ENCODE results near the gene ANXA11.

GRCh38 chr10:80139265-80139664 is 66.1 kb downstream of the ANXA11 start:
- no peak for TF ChIP-seq POLR2AphosphoS5 (IDR thresholded peaks at IDR 0.05; ENCODE audit: borderline replicate concordance, low read depth, low read length)
- TF ChIP-seq EZH2 (IDR thresholded peaks at IDR 0.05) = no peak

Measured in SK-N-MC (cell line).